Measurements from ENCODE around the gene GLT6D1.

- TF ChIP-seq POLR2A (IDR thresholded peaks at IDR 0.05; ENCODE audit: low read depth, low read length) = no peak
- no peak for TF ChIP-seq POLR2AphosphoS5 (IDR thresholded peaks at IDR 0.05; ENCODE audit: low read depth, low read length)
- TF ChIP-seq TAF1 (IDR thresholded peaks at IDR 0.05; ENCODE audit: low read depth, low read length) = no peak
- TF ChIP-seq PAX5 (IDR thresholded peaks at IDR 0.05; ENCODE audit: insufficient read depth, low read length, severe bottlenecking) = no peak
- TF ChIP-seq SPI1 (IDR thresholded peaks at IDR 0.05; ENCODE audit: low read depth, low read length) = no peak
- TF ChIP-seq POU2F2 (IDR thresholded peaks at IDR 0.05; ENCODE audit: low read depth, low read length) = no peak
These were observed 56.2 kb downstream of the GLT6D1 start for GRCh38 chr9:135582966-135583687.

All from GM12891 (cell line).